Stomach (tissue), 4 donors: Measurements from ENCODE around the gene KRT5.

Source experiments
- EP300 ChIP-seq: sonication (generic); formaldehyde crosslinking; IDR thresholded peaks from one replicate; pipeline ENCODE4 v1.6.1; 2017; ENCODE audit warnings: antibody characterized with exemption
- POLR2A ChIP-seq, 4 donors: fragments of 450-650 bp; IDR thresholded peaks; one replicate each; pipeline ENCODE4 v1.6.1; 2016; ENCODE audit warnings: antibody characterized with exemption in 4 of 4, control low read depth in 2 of 4, mild to moderate bottlenecking in 1 of 4, moderate library complexity in 1 of 4
- POLR2AphosphoS5 ChIP-seq, 3 donors: sonication (generic); formaldehyde crosslinking; IDR thresholded peaks; one replicate each; pipeline ENCODE4 v1.6.1; 2016; ENCODE audit warnings: antibody characterized with exemption in 3 of 3
- TF ChIP-seq, protein P1 (sequence below), 7 experiments: fragments of 450-650 bp in 4 of 7; fragments of 200-600 bp in 3 of 7; sonication (generic) in 3 of 7; IDR thresholded peaks; one replicate each; pipeline ENCODE4 v1.5.1; 2016 to 2019; ENCODE audit warnings: antibody characterized with exemption in 7 of 7, control low read depth in 2 of 7, mild to moderate bottlenecking in 1 of 7

DNA sequence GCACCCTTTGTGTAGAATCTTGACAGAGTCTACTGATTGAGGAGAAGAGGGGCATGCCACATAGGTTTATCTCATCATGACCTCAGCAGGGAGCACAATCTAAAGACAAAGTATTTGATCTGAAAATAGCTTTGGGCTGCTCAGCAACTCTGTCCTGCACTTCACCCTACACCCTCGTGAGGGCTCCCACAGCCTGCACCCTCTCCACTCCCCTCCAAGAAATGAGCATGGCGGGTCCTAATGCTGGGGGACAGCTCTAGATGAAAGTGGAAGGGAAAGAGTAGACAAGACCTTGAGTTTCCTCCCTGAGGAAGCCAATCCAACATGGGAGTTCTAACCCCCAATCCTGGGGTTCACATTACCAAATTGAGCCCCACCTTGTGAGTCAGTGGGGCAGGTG lies 10.7 kb upstream of the KRT5 start:
- TF ChIP-seq POLR2A (IDR thresholded peaks at IDR 0.05), result no peak
- TF ChIP-seq, protein P1, sequence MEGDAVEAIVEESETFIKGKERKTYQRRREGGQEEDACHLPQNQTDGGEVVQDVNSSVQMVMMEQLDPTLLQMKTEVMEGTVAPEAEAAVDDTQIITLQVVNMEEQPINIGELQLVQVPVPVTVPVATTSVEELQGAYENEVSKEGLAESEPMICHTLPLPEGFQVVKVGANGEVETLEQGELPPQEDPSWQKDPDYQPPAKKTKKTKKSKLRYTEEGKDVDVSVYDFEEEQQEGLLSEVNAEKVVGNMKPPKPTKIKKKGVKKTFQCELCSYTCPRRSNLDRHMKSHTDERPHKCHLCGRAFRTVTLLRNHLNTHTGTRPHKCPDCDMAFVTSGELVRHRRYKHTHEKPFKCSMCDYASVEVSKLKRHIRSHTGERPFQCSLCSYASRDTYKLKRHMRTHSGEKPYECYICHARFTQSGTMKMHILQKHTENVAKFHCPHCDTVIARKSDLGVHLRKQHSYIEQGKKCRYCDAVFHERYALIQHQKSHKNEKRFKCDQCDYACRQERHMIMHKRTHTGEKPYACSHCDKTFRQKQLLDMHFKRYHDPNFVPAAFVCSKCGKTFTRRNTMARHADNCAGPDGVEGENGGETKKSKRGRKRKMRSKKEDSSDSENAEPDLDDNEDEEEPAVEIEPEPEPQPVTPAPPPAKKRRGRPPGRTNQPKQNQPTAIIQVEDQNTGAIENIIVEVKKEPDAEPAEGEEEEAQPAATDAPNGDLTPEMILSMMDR (IDR thresholded peaks at IDR 0.05), result no peak
- no peak for TF ChIP-seq POLR2AphosphoS5 (IDR thresholded peaks at IDR 0.05)
- no peak for TF ChIP-seq EP300
